HepG2 (cell line): ENCODE measurements around the gene SLX9. TPM values are rescaled to one million over a fixed set of nuclear protein-coding genes. Genes with fewer than 3 reads are reported as not detected.
A peak's percentile ranks its signal among the peaks of the same experiment; 100 is the strongest.

ENCODE experiments used
- ATAC-seq: fragments of 200-7000 bp; cut with Tn5 transposase; 3 replicates; pipeline ENCODE4 v1.9.1; 2020; ENCODE audit warnings: mild to moderate bottlenecking, moderate library complexity
- BruUV-seq: library from RNA; stranded (reverse); fragments of 400-500 nt; replicated peaks from 2 replicates; lab custom pipeline; 2021; lab: Mats Ljungman, UMichigan
- CTCF ChIA-PET: fragments of 300-600 bp; formaldehyde crosslinking; extraction: SDS; loops from one replicate; lab custom pipeline; 2021; ENCODE audit warnings: low total read pairs, inconsistent platforms, low intra/inter-chr PET ratio; lab: Yijun Ruan, JAX
- POLR2A ChIA-PET: fragments of 350-600 bp; sonication (Branson Sonifier 250); formaldehyde crosslinking; loops from one replicate; lab custom pipeline; 2020; ENCODE audit warnings: antibody characterized with exemption, inconsistent platforms; lab: Yijun Ruan, JAX
- DNase-seq: peaks from one replicate; pipeline ENCODE4 v3.0.0-alpha.2; 2015; ENCODE audit warnings: low spot score
- FAIRE-seq: peaks from 3 replicates; lab custom pipeline; 2011; peaks lifted over from hg19 to GRCh38; lab: Jason Lieb, UNC
- H2AFZ ChIP-seq: one replicate; pipeline ENCODE4 v1.6.1; 2011; ENCODE audit warnings: low read length, inconsistent platforms
- H3K27ac ChIP-seq: fragments of 300-600 bp; 3 replicates; pipeline ENCODE4 v1.8.0; 2011; ENCODE audit warnings: mixed run types, mild to moderate bottlenecking, mixed read lengths, low read length, inconsistent platforms; ENCODE audit not compliant: insufficient read depth; ENCODE audit errors: extremely low read length
- H3K27me3 ChIP-seq, 2 experiments: fragments of 200-600 bp in 1 of 2; 2 replicates in 1 of 2; 3 replicates in 1 of 2; pipeline versions ENCODE4 v1.6.0 to v1.8.0; 2011; ENCODE audit warnings: low read length in 2 of 2, mild to moderate bottlenecking in 2 of 2, moderate library complexity in 2 of 2, inconsistent platforms in 1 of 2; ENCODE audit not compliant: insufficient read depth in 2 of 2, control insufficient read depth in 1 of 2
- H3K36me3 ChIP-seq, 2 experiments: fragments of 200-600 bp in 1 of 2; replicated peaks in 1 of 2; 2 replicates in 1 of 2; 3 replicates in 1 of 2; pipeline versions ENCODE4 v1.5.1 to v1.8.0; 2011; ENCODE audit warnings: low read length in 2 of 2, inconsistent platforms in 1 of 2; ENCODE audit not compliant: insufficient read depth in 2 of 2, control insufficient read depth in 1 of 2
- H3K4me1 ChIP-seq: 2 replicates; pipeline ENCODE4 v1.5.1; 2012; ENCODE audit warnings: low read length, inconsistent platforms; ENCODE audit not compliant: insufficient read depth
- H3K4me2 ChIP-seq: 2 replicates; pipeline ENCODE4 v1.6.0; 2011; ENCODE audit warnings: low read depth, low read length, inconsistent platforms
- H3K4me3 ChIP-seq, 3 experiments: fragments of 200-600 bp in 1 of 3; sonication (generic), shearing (Covaris generic) in 1 of 3; replicated peaks in 1 of 3; 2 replicates each; pipeline ENCODE4 v1.5.1; 2011 to 2016; ENCODE audit warnings: low read length in 3 of 3, inconsistent platforms in 2 of 3, low read depth in 2 of 3, mild to moderate bottlenecking in 2 of 3, control low read depth in 1 of 3, mixed read lengths in 1 of 3; ENCODE audit not compliant: insufficient read depth in 1 of 3
- H3K79me2 ChIP-seq: one replicate; pipeline ENCODE4 v1.6.1; 2011; ENCODE audit warnings: low read length, inconsistent platforms; ENCODE audit not compliant: insufficient read depth
- H3K9ac ChIP-seq: 2 replicates; pipeline ENCODE4 v1.6.0; 2011; ENCODE audit warnings: mild to moderate bottlenecking, low read depth, low read length, inconsistent platforms; ENCODE audit not compliant: insufficient read depth
- H3K9me3 ChIP-seq: 2 replicates; pipeline ENCODE4 v1.5.1; 2012; ENCODE audit warnings: mild to moderate bottlenecking, low read length
- H4K20me1 ChIP-seq: 2 replicates; pipeline ENCODE4 v1.6.0; 2011; ENCODE audit warnings: inconsistent platforms, mild to moderate bottlenecking, low read length, moderate library complexity; ENCODE audit not compliant: insufficient read depth
- HNRNPLL ChIP-seq: fragments of 200-400 bp; formaldehyde crosslinking; IDR thresholded peaks from 2 replicates; pipeline ENCODE4 v1.6.1; 2017; ENCODE audit warnings: mild to moderate bottlenecking, low read depth, low read length; ENCODE audit not compliant: poor library complexity, severe bottlenecking
- RAD51 ChIP-seq: fragments of 450-650 bp; IDR thresholded peaks from 2 replicates; pipeline ENCODE4 v1.6.1; 2016; ENCODE audit warnings: borderline replicate concordance
- SP1 ChIP-seq, 2 experiments: fragments of 450-650 bp in 1 of 2; sonication (generic) in 1 of 2; formaldehyde crosslinking in 1 of 2; IDR thresholded peaks; 2 replicates each; pipeline versions ENCODE4 v1.4.0 to v1.6.1; 2016 to 2020; ENCODE audit warnings: missing genetic modification reagents in 1 of 2
- SRF ChIP-seq: IDR thresholded peaks from 2 replicates; pipeline ENCODE4 v1.6.1; 2011; ENCODE audit warnings: mild to moderate bottlenecking, low read depth, low read length, moderate library complexity
- XRCC5 ChIP-seq: fragments of 200-400 bp; formaldehyde crosslinking; optimal IDR thresholded peaks from 2 replicates; pipeline ENCODE3; 2017; ENCODE audit warnings: mild to moderate bottlenecking, low read length
- ZNF207 ChIP-seq: fragments of 450-650 bp; IDR thresholded peaks from 2 replicates; pipeline ENCODE4 v1.6.1; 2016; ENCODE audit warnings: antibody characterized with exemption, borderline replicate concordance
- ZNF343 ChIP-seq: sonication (generic); formaldehyde crosslinking; IDR thresholded peaks from 2 replicates; pipeline ENCODE4 v1.4.0; 2020; ENCODE audit warnings: mild to moderate bottlenecking, missing genetic modification reagents
- ZNF354B ChIP-seq: sonication (generic); formaldehyde crosslinking; IDR thresholded peaks from 2 replicates; pipeline ENCODE4 v1.8.0; 2022; ENCODE audit warnings: mild to moderate bottlenecking, missing genetic modification reagents
- ZNF44 ChIP-seq: sonication (generic); formaldehyde crosslinking; IDR thresholded peaks from 2 replicates; pipeline ENCODE4 v1.5.1; 2020; ENCODE audit warnings: mild to moderate bottlenecking, missing genetic modification reagents
- ZNF546 ChIP-seq: sonication (generic); formaldehyde crosslinking; conservative IDR thresholded peaks from 2 replicates; pipeline ENCODE4 v1.8.1; 2023; ENCODE audit warnings: mild to moderate bottlenecking, missing genetic modification reagents
- ZNF598 ChIP-seq: sonication (generic); formaldehyde crosslinking; IDR thresholded peaks from 2 replicates; pipeline ENCODE4 v1.5.1; 2020; ENCODE audit warnings: mild to moderate bottlenecking, missing genetic modification reagents, borderline replicate concordance
- ZNF672 ChIP-seq: sonication (generic); formaldehyde crosslinking; IDR thresholded peaks from 2 replicates; pipeline ENCODE4 v1.8.1; 2022; ENCODE audit warnings: missing genetic modification reagents
- ZNF766 ChIP-seq: sonication (generic); formaldehyde crosslinking; IDR thresholded peaks from 2 replicates; pipeline ENCODE4 v1.5.0; 2020; ENCODE audit warnings: missing genetic modification reagents, borderline replicate concordance
- ZSCAN30 ChIP-seq: sonication (generic); formaldehyde crosslinking; IDR thresholded peaks from 2 replicates; pipeline ENCODE4 v1.5.0; 2020; ENCODE audit warnings: mild to moderate bottlenecking, missing genetic modification reagents
- WGBS: methylation state at CpG from one replicate; pipeline ENCODE4 v1.1.6; 2017; ENCODE audit warnings: low lambda C conversion rate; 5-methylcytosine and 5-hydroxymethylcytosine counted together
- in situ Hi-C: cut with HindIII; loops from 2 replicates; pipeline ENCODE4 v1.10.0; 2017; ENCODE audit warnings: low pct_unique_long_range_greater_than_20kb; ENCODE audit not compliant: extremely low pct_ligation_motif_present
- intact Hi-C: fragments of 100-400 bp; cut with micrococcal nuclease; formaldehyde crosslinking; loops from one replicate; pipeline ENCODE4 v1.10.0; 2022; ENCODE audit not compliant: unreplicated experiment
- polyA plus RNA-seq, 8 experiments: library from polyadenylated mRNA; depleted of rRNA in 3 of 8; stranded (reverse) in 7 of 8; unstranded in 1 of 8; fragments of >200 nt; fragmentation: Illumina TruSeq in 4 of 8; extraction: Trizol in 4 of 8; gene quantifications; 2 replicates each; pipeline versions ENCODE4 v1.2.1 to v1.2.3, GENCODE V29; 2011 to 2016; ENCODE audit warnings: low read depth in 4 of 8, missing spikeins in 1 of 8, mixed read lengths in 1 of 8; ENCODE audit not compliant: insufficient read depth in 1 of 8
- total RNA-seq, 5 experiments: library from RNA; depleted of rRNA; stranded (reverse); fragments of >200 nt; fragmentation: Illumina TruSeq; extraction: Trizol; gene quantifications; 2 replicates each; pipeline ENCODE4 v1.2.3, GENCODE V29; 2016; ENCODE audit warnings: low read depth in 1 of 5
- TF ChIP-seq, protein P1 (sequence below): sonication (generic); formaldehyde crosslinking; IDR thresholded peaks from 2 replicates; pipeline ENCODE4 v1.5.0; 2020; ENCODE audit warnings: mild to moderate bottlenecking, missing genetic modification reagents, moderate library complexity

Gene SLX9
- total and polyA plus RNA-seq, 2 of the 13 experiments (the other 11 are each of a cell fraction or from before 2014, with no cell fraction given) = 21.0 to 47.1 TPM

DNA sequence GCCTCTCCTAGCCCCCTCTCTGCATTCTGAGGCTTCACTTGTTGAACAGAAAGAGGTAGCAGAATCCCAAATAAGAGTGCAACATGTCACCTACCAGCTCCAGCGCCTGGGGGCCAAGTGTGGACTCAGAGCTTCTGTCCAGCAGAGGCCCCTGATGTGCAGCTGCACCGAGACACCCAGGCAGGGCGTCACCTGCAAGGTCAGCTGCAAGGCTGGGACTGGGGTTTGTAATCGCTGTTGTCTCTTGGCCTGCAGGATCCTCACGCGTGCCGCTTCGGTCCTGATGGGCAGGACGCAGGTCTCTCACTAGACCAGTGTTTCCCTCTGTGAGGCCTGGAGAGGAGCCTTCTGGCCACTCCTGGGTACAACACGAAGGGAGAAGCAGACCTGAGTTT, 4.3 kb upstream of the SLX9 start (continued):
- TF ChIP-seq ZNF207 (no peak), ZNF546 (CRISPR knock-in tag) (no peak), ZNF354B (CRISPR knock-in tag) (no peak), ZNF343 (CRISPR knock-in tag) (no peak), XRCC5 (no peak), RAD51 (no peak), HNRNPLL (no peak), SP1 (IDR thresholded peaks at IDR 0.05) (no peak), SP1 (CRISPR knock-in tag; IDR thresholded peaks at IDR 0.05) (no peak), ZSCAN30 (CRISPR knock-in tag) (no peak), SRF (no peak)
- TF ChIP-seq, protein P1, sequence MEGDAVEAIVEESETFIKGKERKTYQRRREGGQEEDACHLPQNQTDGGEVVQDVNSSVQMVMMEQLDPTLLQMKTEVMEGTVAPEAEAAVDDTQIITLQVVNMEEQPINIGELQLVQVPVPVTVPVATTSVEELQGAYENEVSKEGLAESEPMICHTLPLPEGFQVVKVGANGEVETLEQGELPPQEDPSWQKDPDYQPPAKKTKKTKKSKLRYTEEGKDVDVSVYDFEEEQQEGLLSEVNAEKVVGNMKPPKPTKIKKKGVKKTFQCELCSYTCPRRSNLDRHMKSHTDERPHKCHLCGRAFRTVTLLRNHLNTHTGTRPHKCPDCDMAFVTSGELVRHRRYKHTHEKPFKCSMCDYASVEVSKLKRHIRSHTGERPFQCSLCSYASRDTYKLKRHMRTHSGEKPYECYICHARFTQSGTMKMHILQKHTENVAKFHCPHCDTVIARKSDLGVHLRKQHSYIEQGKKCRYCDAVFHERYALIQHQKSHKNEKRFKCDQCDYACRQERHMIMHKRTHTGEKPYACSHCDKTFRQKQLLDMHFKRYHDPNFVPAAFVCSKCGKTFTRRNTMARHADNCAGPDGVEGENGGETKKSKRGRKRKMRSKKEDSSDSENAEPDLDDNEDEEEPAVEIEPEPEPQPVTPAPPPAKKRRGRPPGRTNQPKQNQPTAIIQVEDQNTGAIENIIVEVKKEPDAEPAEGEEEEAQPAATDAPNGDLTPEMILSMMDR (CRISPR knock-in tag) = peak; percentile 47
- TF ChIP-seq, all 625 proteins: peak for 12

DNA sequence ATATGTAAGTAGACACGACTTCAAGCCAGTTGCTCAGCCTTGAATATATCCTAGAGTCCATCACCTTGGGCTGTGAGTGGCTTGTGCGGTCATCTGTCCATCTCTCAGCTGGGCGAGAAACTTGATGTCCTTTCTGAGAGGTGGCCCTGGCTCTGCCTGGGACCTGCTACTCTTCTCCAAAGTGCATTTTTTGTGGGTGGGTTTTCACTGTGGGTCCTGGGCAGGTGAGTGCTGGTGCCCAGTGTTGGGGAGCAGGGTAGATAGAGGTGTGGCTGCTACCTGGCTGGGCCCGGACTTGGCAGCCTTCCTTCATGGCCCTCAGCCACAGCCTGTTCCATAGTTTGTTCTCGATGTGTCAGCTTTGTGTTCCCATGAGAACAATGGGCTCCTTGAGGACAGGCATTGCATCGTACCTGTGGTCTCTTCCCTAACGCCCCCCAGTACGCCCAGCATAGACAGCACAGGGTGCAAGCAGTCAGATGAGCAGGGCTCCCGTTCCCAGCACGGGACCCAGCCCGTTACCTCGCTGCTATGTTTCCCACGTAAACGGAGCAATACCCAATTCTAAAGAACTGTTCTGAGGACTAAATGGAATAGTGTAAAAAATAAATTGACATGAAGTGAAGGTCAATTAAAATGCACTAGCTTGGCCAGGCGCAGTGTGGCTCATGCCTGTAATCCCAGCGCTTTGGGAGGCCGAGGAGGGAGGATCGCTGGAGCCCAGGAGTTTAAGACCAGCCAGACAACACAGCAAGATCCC, 877 bp upstream of the SLX9 start:
- H3K79me2 ChIP-seq = peaks cover 45% of the 10 kb centered on the region
- H3K4me2 ChIP-seq = peak overlapping the region; percentile 89
- H4K20me1 ChIP-seq = peaks cover 7% of the 10 kb centered on the region
- no peaks in the 10 kb centered on the region for H3K9me3 ChIP-seq
- H2AFZ ChIP-seq = peak overlapping the region; percentile 37
- DNase-seq = peak; percentile 40
- H3K36me3 ChIP-seq = peaks cover 2 to 15% of the 10 kb centered on the region in 2 experiments; a peak in 4 of 5 replicates
- in situ Hi-C loops (no loop called here), intact Hi-C loops (no loop called here)
- H3K27ac ChIP-seq = peak overlapping the region; percentile 70
- POLR2A ChIA-PET = interaction anchor here (1.0 to 2.6 kb wide), 3 partner anchors 9 to 199 kb away, joined by 3 to 17 read pairs (median 7); no protein-coding TSS in a partner anchor
- peak overlapping the region; percentile 88 for H3K9ac ChIP-seq
- WGBS = 50% methylated on average over 18 of the region's 18 CpGs
- H3K4me3 ChIP-seq = peak overlapping the region; percentile 78 to 95 (median 81)
- peaks cover 68% of the 10 kb centered on the region for H3K4me1 ChIP-seq
- TSS peak; percentile 88 for BruUV-seq
- H3K27me3 ChIP-seq = no peaks in the 10 kb centered on the region; a peak in 1 of 5 replicates
- no peak for FAIRE-seq
- no peak for ATAC-seq
- CTCF ChIA-PET = no interaction called here
- TF ChIP-seq ZNF598 (CRISPR knock-in tag) = peak; percentile 70; the same call in 1 of the 2 replicates
- no peak for TF ChIP-seq ZNF766
- TF ChIP-seq ZNF672 (CRISPR knock-in tag) = peak; percentile 9; the same call in 1 of the 2 replicates
- TF ChIP-seq ZNF44 (CRISPR knock-in tag) = 0 out of 2 replicates have a peak, but pooled peaks have one; percentile 11
